Activated CD4-positive, alpha-beta memory T cell treated with anti-CD3 and anti-CD28 coated beads, Interleukin-2, amount 10 ng/mL, durations not matched to agents 7 days and 5 days (primary cell): ENCODE data around the gene GRIP1. TPM values are rescaled to one million over a fixed set of nuclear protein-coding genes. Genes with fewer than 3 reads are reported as not detected.

ENCODE experiments used
- CTCF ChIA-PET: fragments of 350-600 bp; sonication (Branson Sonifier 250); formaldehyde crosslinking; loops from one replicate; lab custom pipeline; 2021; ENCODE audit warnings: antibody characterized with exemption, inconsistent platforms; lab: Charles Lee
- POLR2A ChIA-PET: fragments of 350-600 bp; sonication (Branson Sonifier 250); formaldehyde crosslinking; loops from one replicate; lab custom pipeline; 2021; ENCODE audit warnings: antibody characterized with exemption; lab: Charles Lee
- DNase-seq: peaks from one replicate; pipeline ENCODE4 v3.0.0-alpha.2; 2020
- H3K27ac Mint-ChIP-seq: one replicate; pipeline ENCODE4 v1.8.0; 2021; ENCODE audit warnings: mild to moderate bottlenecking, mixed read lengths
- H3K27me3 Mint-ChIP-seq: one replicate; pipeline ENCODE4 v1.8.0; 2021; ENCODE audit warnings: mixed read lengths
- H3K36me3 Mint-ChIP-seq: one replicate; pipeline ENCODE4 v1.8.0; 2021; ENCODE audit warnings: low read depth, mixed read lengths
- H3K4me1 Mint-ChIP-seq: one replicate; pipeline ENCODE4 v1.8.0; 2021; ENCODE audit warnings: mixed read lengths
- H3K4me3 Mint-ChIP-seq: one replicate; pipeline ENCODE4 v1.8.0; 2021; ENCODE audit warnings: mild to moderate bottlenecking, mixed read lengths
- H3K9me3 Mint-ChIP-seq: one replicate; pipeline ENCODE4 v1.8.0; 2021; ENCODE audit warnings: mixed read lengths
- total RNA-seq, 2 experiments: library from RNA; stranded (reverse); gene quantifications; one replicate each; pipeline ENCODE4 v1.2.3, GENCODE V29; 2021

Gene GRIP1
- total RNA-seq, 2 experiments from 2014 or later = 0.18 to 0.35 TPM

DNA sequence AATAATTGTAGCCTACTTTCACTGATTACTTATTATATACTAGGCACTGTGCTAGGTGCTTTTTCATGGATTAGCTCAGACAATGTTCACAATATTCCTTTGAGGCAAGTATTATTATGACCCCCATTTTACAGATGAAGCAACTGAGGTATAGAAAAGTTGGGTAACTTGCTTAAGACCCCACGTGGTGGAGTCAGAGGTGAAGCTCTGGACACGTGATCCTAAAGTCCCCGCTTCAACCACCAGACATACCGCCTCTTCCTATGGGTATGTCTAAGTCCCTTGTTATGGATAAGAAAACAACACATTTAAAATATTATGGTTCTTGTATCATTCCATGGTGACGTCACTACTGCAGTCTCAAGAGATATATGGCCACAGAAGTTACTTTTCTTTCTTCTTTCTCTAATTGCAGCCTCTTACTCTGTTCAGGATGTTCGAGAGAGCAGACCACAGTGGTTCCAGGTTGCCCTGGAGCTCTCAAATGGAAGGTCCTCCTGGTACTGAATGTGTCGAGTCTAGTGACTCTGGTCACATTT is 218.9 kb downstream of the GRIP1 start:
- CTCF ChIA-PET = no interaction called here
- DNase-seq = no peak
- H3K27me3 Mint-ChIP-seq = peaks cover under 1% of the 10 kb centered on the region
- H3K9me3 Mint-ChIP-seq = no peaks in the 10 kb centered on the region
- H3K27ac Mint-ChIP-seq = no peak overlapping the region
- H3K4me3 Mint-ChIP-seq = no peak overlapping the region
- H3K4me1 Mint-ChIP-seq = no peaks in the 10 kb centered on the region
- H3K36me3 Mint-ChIP-seq = no peaks in the 10 kb centered on the region
- POLR2A ChIA-PET = no interaction called here

DNA sequence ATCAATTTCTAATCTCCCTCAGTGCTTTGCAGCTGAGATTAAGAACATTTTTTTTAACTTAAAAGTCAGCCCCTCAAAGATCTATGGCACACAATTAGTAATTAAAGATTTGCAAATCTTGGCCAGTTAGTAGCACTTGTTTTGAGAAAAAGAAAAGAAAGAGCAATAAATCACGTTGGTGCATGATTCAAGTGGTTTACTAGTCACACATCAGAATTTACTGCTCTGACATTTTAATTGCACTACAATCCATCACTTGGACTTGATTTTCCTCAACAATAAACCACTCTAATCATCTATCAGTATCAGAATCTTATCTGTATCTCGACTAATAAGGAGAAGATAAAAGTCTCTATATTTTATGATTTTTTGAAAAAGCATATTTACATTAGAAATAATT is 222.3 kb downstream of the GRIP1 start:
- Mint-ChIP-seq H3K4me1 (peaks cover 4% of the 10 kb centered on the region), H3K36me3 (no peaks in the 10 kb centered on the region), H3K4me3 (no peak overlapping the region), H3K9me3 (no peaks in the 10 kb centered on the region), H3K27me3 (peaks cover 2% of the 10 kb centered on the region), H3K27ac (no peak overlapping the region)
- no peak for DNase-seq
- CTCF ChIA-PET = interaction anchor here (0.9 kb wide), 1 partner anchor 179 kb away, joined by 3 read pairs; no protein-coding TSS in a partner anchor
- POLR2A ChIA-PET = no interaction called here

DNA sequence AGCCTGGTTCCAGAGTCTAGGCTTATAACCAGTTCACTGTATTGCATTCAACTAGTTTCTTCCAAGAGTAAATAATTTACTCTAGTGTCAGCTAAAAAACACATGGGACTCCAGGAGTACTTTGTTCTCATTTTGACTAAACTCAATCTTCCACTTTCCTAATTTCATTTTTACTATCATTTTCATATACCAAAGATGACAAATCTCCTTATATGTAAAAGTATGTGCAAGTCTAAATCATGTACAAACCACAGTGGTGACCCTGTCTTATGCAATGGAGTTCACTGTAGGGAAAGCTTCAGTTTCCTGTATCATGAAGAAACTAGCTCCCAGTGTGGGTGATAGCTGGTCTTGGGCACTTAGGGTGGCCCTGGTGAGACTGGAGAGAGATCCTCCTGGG is 225.0 kb downstream of the GRIP1 start:
- H3K4me3 Mint-ChIP-seq = no peak overlapping the region
- DNase-seq = no peak
- H3K27ac Mint-ChIP-seq = no peak overlapping the region
- H3K36me3 Mint-ChIP-seq = no peaks in the 10 kb centered on the region
- H3K9me3 Mint-ChIP-seq = no peaks in the 10 kb centered on the region
- ChIA-PET CTCF (no interaction called here), POLR2A (no interaction called here)
- H3K27me3 Mint-ChIP-seq = peaks cover 2% of the 10 kb centered on the region
- H3K4me1 Mint-ChIP-seq = peaks cover 4% of the 10 kb centered on the region

DNA sequence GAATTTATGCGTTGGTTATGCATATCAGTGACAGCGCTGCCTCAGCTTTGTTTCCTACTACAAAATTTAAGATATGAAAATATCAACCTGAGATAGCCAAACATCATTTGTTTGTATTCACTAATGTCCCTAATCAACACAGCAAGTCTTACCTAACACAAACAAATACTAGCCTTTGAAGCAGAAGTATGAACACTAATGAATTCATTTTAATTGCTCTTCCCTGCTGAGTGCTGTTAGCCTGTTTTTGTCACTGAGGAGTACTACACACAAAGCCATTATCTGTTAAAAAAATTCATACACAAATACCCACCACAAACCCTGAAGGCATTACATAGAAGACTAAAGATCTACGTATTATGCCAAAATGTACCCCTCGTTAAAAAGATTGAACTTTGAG is 225.8 kb downstream of the GRIP1 start:
- CTCF ChIA-PET = no interaction called here
- Mint-ChIP-seq H3K27me3 (peaks cover 2% of the 10 kb centered on the region), H3K4me1 (peaks cover 4% of the 10 kb centered on the region), H3K27ac (no peak overlapping the region), H3K9me3 (no peaks in the 10 kb centered on the region), H3K4me3 (no peak overlapping the region), H3K36me3 (no peaks in the 10 kb centered on the region)
- POLR2A ChIA-PET = no interaction called here
- DNase-seq = no peak

DNA sequence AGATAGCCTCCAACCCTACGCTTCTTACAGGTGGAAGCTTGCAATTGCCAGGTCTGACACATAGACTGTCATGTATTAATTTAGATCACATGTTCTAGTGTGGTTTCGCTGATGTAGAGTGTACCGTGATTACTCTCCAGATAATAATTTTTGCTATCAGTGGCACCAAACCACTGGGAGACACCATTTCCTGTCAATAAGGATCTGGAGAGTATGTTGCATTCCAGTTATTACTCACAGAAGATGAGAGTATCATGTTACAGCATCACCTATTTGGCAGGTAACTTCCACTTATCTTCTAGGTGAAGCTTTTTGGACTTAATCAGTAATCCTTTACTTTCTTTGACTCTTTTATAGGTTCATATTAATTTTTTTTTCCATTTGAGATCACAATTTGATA is 229.3 kb downstream of the GRIP1 start:
- H3K27me3 Mint-ChIP-seq = no peaks in the 10 kb centered on the region
- ChIA-PET CTCF (no interaction called here), POLR2A (no interaction called here)
- H3K9me3 Mint-ChIP-seq = no peaks in the 10 kb centered on the region
- no peak for DNase-seq
- peaks cover 4% of the 10 kb centered on the region for H3K4me1 Mint-ChIP-seq
- no peak overlapping the region for H3K27ac Mint-ChIP-seq
- H3K4me3 Mint-ChIP-seq = no peak overlapping the region
- H3K36me3 Mint-ChIP-seq = no peaks in the 10 kb centered on the region

DNA sequence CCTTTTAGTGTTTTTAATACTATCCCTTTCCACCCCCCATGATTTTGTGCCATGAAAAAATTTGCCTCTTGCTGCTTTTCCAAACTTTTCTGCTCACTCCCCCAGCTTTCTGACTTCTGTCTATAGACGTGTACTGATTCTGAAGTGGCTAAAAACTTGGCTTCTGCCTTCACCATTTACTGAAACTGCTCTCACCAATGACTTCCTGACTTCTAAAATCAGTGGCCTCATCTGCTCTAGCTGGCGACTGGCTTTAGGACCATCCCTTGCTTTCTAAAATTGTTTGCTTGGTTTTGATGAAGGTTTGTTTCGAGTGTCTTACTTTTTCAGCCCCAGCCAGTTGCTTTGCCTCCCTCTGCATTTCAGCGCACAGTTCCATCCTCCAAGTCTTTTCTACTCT is 231.2 kb downstream of the GRIP1 start:
- CTCF ChIA-PET = no interaction called here
- no peaks in the 10 kb centered on the region for H3K4me1 Mint-ChIP-seq
- no peak for DNase-seq
- no peaks in the 10 kb centered on the region for H3K36me3 Mint-ChIP-seq
- H3K27ac Mint-ChIP-seq = no peak overlapping the region
- H3K27me3 Mint-ChIP-seq = no peaks in the 10 kb centered on the region
- POLR2A ChIA-PET = no interaction called here
- no peak overlapping the region for H3K4me3 Mint-ChIP-seq
- no peaks in the 10 kb centered on the region for H3K9me3 Mint-ChIP-seq

DNA sequence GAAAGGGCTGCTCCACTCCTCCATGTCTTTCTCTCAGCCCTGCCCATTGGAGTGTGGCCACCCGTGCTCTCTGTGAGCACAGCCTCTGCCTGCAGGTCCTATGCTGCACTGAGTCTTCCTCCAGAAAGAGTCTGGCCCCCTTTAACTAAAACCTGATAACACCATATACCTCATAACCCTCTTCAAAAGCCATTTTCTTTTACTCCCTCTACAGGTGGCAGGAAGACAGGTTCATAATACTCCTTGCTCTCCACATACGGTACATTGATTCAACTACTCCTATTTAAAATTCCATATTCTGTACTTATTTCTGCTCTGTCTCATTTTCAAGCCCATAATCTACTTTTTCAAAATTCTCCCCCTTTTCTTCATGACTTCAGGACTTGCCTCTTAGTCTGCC is 232.6 kb downstream of the GRIP1 start:
- Mint-ChIP-seq H3K27ac (no peak overlapping the region), H3K4me1 (no peaks in the 10 kb centered on the region), H3K27me3 (no peaks in the 10 kb centered on the region), H3K36me3 (no peaks in the 10 kb centered on the region), H3K4me3 (no peak overlapping the region), H3K9me3 (no peaks in the 10 kb centered on the region)
- DNase-seq = no peak
- CTCF ChIA-PET = no interaction called here
- POLR2A ChIA-PET = no interaction called here

DNA sequence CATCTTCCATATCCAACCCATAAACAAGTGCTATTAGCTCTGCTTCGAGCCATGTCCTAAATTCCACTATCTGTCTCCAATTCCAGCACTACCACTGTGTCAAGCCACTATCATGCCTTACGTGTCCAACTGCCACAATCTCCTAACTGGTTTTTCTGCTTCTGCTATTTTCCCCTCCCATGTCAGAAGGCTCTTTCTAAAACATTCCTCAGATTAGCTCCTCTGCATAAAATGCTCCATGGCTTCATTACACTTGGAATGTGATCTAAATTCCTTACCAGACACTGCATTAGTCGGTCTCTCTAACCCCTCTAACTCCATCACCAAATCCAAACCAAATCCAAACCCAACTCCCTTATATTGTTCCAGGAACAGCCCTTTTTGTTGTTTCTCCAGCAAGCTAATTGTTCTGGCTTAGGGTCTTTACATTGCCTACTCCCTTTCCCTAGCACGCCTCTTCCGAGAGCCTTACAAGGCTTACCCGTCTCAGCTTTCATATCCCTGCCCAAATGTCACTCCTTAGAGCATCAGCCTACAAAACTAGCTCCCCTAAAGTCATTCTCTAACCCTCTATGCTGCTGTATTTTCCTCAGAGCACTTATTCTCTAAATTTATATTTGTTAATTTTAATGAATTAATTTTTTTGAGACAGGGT is 236.8 kb downstream of the GRIP1 start:
- ChIA-PET POLR2A (no interaction called here), CTCF (no interaction called here)
- H3K4me1 Mint-ChIP-seq = no peaks in the 10 kb centered on the region
- no peak for DNase-seq
- H3K27me3 Mint-ChIP-seq = peaks cover 4% of the 10 kb centered on the region
- H3K9me3 Mint-ChIP-seq = no peaks in the 10 kb centered on the region
- no peaks in the 10 kb centered on the region for H3K36me3 Mint-ChIP-seq
- H3K4me3 Mint-ChIP-seq = no peak overlapping the region
- H3K27ac Mint-ChIP-seq = no peak overlapping the region

DNA sequence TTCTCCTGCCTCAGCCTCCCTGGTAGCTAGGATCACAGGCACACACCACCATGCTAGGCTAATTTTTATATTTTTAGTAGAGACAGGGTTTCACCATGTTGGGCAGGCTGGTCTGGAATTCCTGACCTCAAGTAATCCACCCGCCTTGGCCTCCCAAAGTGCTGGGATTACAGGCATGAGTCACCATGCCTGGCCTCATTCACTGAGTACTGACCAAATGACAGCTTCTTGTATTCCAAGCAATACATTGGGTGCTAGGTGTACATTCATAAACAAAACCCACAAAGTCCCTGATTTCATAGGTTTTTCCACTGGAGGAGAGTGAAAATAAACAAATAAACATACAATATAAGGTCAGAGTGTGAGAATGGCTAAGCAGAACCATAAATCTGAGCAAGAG is 240.3 kb downstream of the GRIP1 start:
- Mint-ChIP-seq H3K36me3 (no peaks in the 10 kb centered on the region), H3K9me3 (no peaks in the 10 kb centered on the region), H3K27me3 (peaks cover 6% of the 10 kb centered on the region), H3K4me1 (no peaks in the 10 kb centered on the region), H3K4me3 (no peak overlapping the region), H3K27ac (no peak overlapping the region)
- CTCF ChIA-PET = no interaction called here
- DNase-seq = no peak
- POLR2A ChIA-PET = no interaction called here

DNA sequence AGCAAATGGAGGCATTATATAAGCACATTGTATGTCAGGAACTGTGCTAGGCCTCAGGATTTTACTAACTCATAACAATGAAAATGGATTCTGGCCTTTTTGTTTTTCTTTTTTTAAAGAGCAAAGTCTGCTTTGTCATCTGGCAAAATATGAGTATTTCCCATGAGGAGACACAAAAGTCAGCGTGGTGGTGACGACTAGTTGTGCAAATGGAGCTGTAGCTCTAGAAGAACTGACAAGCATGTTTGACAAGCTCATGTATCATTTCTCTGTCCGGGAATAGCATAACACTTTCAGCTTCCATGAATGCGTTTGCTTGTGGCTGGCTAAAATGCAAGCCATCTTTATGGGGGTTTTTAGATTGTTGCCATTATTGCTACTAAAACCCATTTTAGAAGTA is 248.8 kb downstream of the GRIP1 start:
- Mint-ChIP-seq H3K36me3 (no peaks in the 10 kb centered on the region), H3K9me3 (no peaks in the 10 kb centered on the region), H3K27me3 (peaks cover 13% of the 10 kb centered on the region), H3K27ac (no peak overlapping the region), H3K4me1 (no peaks in the 10 kb centered on the region), H3K4me3 (no peak overlapping the region)
- no peak for DNase-seq
- CTCF ChIA-PET = no interaction called here
- POLR2A ChIA-PET = no interaction called here

DNA sequence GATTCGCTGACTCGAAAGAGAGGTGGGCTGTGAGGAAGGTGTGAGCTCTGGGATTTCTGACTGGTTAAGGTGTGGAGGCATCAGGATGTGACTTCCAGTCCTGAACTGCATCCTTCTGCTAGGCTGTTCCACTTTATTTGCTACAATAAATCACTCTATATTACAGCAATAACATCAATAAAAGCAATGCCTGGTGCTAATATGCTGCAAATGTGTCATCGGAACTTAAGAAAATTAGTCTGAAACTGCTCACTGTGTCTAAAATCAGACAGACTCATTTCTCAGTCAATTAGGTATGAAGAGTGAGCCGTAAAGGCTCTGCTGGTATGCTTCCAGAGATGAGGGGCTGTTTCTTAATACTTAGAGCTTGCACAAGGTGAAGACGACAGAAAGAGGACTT is 250.0 kb downstream of the GRIP1 start:
- Mint-ChIP-seq H3K27ac (no peak overlapping the region), H3K27me3 (peaks cover 11% of the 10 kb centered on the region), H3K4me3 (no peak overlapping the region), H3K9me3 (no peaks in the 10 kb centered on the region), H3K4me1 (no peaks in the 10 kb centered on the region), H3K36me3 (no peaks in the 10 kb centered on the region)
- no peak for DNase-seq
- ChIA-PET CTCF (no interaction called here), POLR2A (no interaction called here)

DNA sequence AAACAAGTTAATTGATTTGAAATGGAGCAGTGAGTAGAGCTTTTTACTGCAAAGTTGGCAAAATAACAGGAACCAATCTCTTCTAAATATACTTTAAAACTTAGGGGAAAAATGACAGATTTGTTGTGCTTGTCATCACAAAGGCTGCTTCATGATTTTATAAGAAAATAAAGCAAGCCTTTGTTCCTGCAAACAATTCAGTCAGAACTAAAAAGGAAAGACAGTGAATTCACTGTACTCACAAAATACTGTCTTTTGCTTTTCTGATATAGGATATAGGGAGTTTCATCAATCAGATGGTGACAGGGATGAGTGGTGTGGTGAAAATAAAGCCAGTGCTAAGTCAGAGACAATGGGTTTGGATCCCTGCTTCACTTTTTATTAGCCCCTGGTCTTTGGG is 250.6 kb downstream of the GRIP1 start:
- POLR2A ChIA-PET = no interaction called here
- no peaks in the 10 kb centered on the region for H3K4me1 Mint-ChIP-seq
- no peaks in the 10 kb centered on the region for H3K9me3 Mint-ChIP-seq
- no peak for DNase-seq
- H3K27ac Mint-ChIP-seq = no peak overlapping the region
- no peaks in the 10 kb centered on the region for H3K36me3 Mint-ChIP-seq
- no peak overlapping the region for H3K4me3 Mint-ChIP-seq
- H3K27me3 Mint-ChIP-seq = peaks cover 11% of the 10 kb centered on the region
- CTCF ChIA-PET = no interaction called here

DNA sequence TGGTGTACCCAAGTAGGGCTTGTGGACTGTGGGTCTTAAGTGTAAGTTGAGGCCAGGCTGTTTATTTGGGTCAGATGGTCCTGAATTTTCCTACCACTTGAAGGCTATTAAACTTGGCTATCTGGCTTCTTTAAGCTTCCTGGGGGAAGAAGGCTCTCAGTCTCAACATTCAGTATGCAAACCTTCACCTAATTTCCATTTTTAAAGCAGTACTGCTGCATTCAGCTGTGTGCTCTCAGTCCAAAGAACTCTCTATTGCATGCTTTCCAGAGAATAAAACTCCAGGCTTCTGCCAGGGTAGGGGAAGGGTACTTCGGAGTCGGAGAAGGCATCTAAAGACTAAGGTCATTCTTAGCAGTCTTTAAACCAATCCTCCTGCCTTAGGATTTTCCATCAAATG is 252.2 kb downstream of the GRIP1 start:
- ChIA-PET CTCF (no interaction called here), POLR2A (no interaction called here)
- Mint-ChIP-seq H3K4me3 (no peak overlapping the region), H3K27ac (no peak overlapping the region), H3K36me3 (no peaks in the 10 kb centered on the region), H3K9me3 (no peaks in the 10 kb centered on the region), H3K4me1 (no peaks in the 10 kb centered on the region), H3K27me3 (peaks cover 11% of the 10 kb centered on the region)
- DNase-seq = no peak

DNA sequence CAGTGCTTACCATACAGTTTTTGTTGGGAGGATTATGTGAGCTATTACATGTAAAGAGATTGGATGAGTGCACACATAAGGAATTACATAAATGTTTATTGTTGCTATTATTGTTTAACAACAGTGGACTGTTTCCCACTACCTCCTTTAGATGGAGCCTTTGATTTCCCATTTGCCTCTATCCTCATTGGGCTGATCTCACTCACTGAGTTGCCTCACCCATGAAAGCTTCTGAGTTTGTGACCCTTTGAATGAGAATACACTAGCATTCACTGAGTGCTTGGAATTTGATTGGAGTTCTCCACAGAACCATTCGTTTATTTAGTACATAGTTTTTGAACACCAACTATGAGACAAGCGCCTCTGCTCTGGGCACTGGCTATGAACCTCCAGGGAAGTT is 255.6 kb downstream of the GRIP1 start:
- no peak for DNase-seq
- POLR2A ChIA-PET = no interaction called here
- CTCF ChIA-PET = interaction anchor here (0.9 kb wide), 1 partner anchor 153 kb away, joined by 3 read pairs; no protein-coding TSS in a partner anchor
- H3K27me3 Mint-ChIP-seq = peaks cover 17% of the 10 kb centered on the region
- no peak overlapping the region for H3K4me3 Mint-ChIP-seq
- H3K27ac Mint-ChIP-seq = no peak overlapping the region
- no peaks in the 10 kb centered on the region for H3K4me1 Mint-ChIP-seq
- H3K36me3 Mint-ChIP-seq = no peaks in the 10 kb centered on the region
- H3K9me3 Mint-ChIP-seq = no peaks in the 10 kb centered on the region
